Activated T-cell treated with anti-CD3 and anti-CD28 coated beads, Interleukin-2, amount 50 U/mL, for 72 hours (primary cell): Measurements from ENCODE around the gene PDHA1. TPM values are rescaled to one million over a fixed set of nuclear protein-coding genes. Genes with fewer than 3 reads are reported as not detected.

Experiments
- ATAC-seq, 2 donors: fragments of 150-1000 bp; cut with Tn5 transposase; replicated peaks in 1 of 2; 2 replicates each; pipeline ENCODE4 v1.10.0; 2021; ENCODE audit warnings: moderate library complexity in 2 of 2, mild to moderate bottlenecking in 1 of 2
- DNase-seq, 2 donors: peaks; one replicate each; pipeline ENCODE4 v3.0.0; 2021 to 2022; ENCODE audit warnings: mixed read lengths in 1 of 2
- H3K27ac Mint-ChIP-seq: one replicate; pipeline ENCODE4 v1.8.0; 2022; ENCODE audit warnings: mild to moderate bottlenecking, moderate library complexity, mixed read lengths
- H3K27me3 Mint-ChIP-seq: one replicate; pipeline ENCODE4 v1.8.0; 2022; ENCODE audit warnings: low read depth, mixed read lengths
- H3K36me3 Mint-ChIP-seq, 2 donors: one replicate each; pipeline ENCODE4 v1.8.0; 2022; ENCODE audit warnings: mixed read lengths in 2 of 2, mild to moderate bottlenecking in 1 of 2; ENCODE audit not compliant: insufficient read depth in 2 of 2
- H3K4me1 Mint-ChIP-seq: one replicate; pipeline ENCODE4 v1.8.0; 2022; ENCODE audit warnings: low read depth, mixed read lengths
- H3K4me3 Mint-ChIP-seq, 2 donors: one replicate each; pipeline ENCODE4 v1.8.0; 2022; ENCODE audit warnings: mild to moderate bottlenecking in 2 of 2, mixed read lengths in 2 of 2, moderate library complexity in 2 of 2
- H3K9me3 Mint-ChIP-seq, 2 donors: one replicate each; pipeline ENCODE4 v1.8.0; 2022; ENCODE audit warnings: mixed read lengths in 2 of 2
- total RNA-seq, 2 donors: library from RNA; stranded (reverse); gene quantifications; one replicate each; pipeline ENCODE4 v1.2.3, GENCODE V29; 2022

PDHA1 gene
- total RNA-seq, 2 donors from 2014 or later, result 165 to 179 TPM

- Mint-ChIP-seq H3K9me3 (no peaks in the 10 kb centered on the region), H3K27me3 (no peaks in the 10 kb centered on the region)
Measured at GRCh38 chrX:19354625-19355024, 10.9 kb downstream of the PDHA1 start.

GRCh38 chrX:19358521-19358920, 14.8 kb downstream of the PDHA1 start:
- H3K4me3 Mint-ChIP-seq, result no peak overlapping the region
- H3K4me1 Mint-ChIP-seq, result no peaks in the 10 kb centered on the region
- ATAC-seq (no peak), DNase-seq (no peak)
- no peaks in the 10 kb centered on the region for H3K9me3 Mint-ChIP-seq
- H3K27ac Mint-ChIP-seq, result no peak overlapping the region
- peaks cover 2 to 3% of the 10 kb centered on the region in 2 donors for H3K36me3 Mint-ChIP-seq
- no peaks in the 10 kb centered on the region for H3K27me3 Mint-ChIP-seq

More at GRCh38 chrX:19354625-19355024, 10.9 kb downstream of the PDHA1 start:
- H3K4me3 Mint-ChIP-seq, result no peak overlapping the region
- DNase-seq, result no peak
- H3K27ac Mint-ChIP-seq, result no peak overlapping the region
- H3K4me1 Mint-ChIP-seq, result peaks cover 10% of the 10 kb centered on the region
- ATAC-seq, result no peak
- H3K36me3 Mint-ChIP-seq, result peaks cover 5 to 11% of the 10 kb centered on the region in 2 donors

GRCh38 chrX:19360903-19361302, 17.2 kb downstream of the PDHA1 start:
- Mint-ChIP-seq H3K36me3 (peaks cover 2 to 3% of the 10 kb centered on the region in 2 donors), H3K4me1 (no peaks in the 10 kb centered on the region), H3K27ac (no peak overlapping the region), H3K9me3 (no peaks in the 10 kb centered on the region), H3K27me3 (no peaks in the 10 kb centered on the region), H3K4me3 (no peak overlapping the region)
- ATAC-seq (no peak), DNase-seq (no peak)

- Mint-ChIP-seq H3K27ac (no peak overlapping the region), H3K4me3 (no peak overlapping the region), H3K9me3 (peaks cover 3 to 5% of the 10 kb centered on the region in 2 donors), H3K36me3 (peaks cover 6 to 7% of the 10 kb centered on the region in 2 donors), H3K27me3 (no peaks in the 10 kb centered on the region), H3K4me1 (no peaks in the 10 kb centered on the region)
- DNase-seq (no peak), ATAC-seq (no peak)
Measured at GRCh38 chrX:19361701-19362100, 18.0 kb downstream of the PDHA1 start.

- peaks cover 3 to 7% of the 10 kb centered on the region in 2 donors for H3K36me3 Mint-ChIP-seq
- ATAC-seq (no peak), DNase-seq (no peak)
- H3K27me3 Mint-ChIP-seq, result peaks cover 9% of the 10 kb centered on the region
- no peak overlapping the region for H3K27ac Mint-ChIP-seq
- H3K4me1 Mint-ChIP-seq, result peaks cover 13% of the 10 kb centered on the region
- no peak overlapping the region for H3K4me3 Mint-ChIP-seq
- peaks cover 5% of the 10 kb centered on the region in 2 donors for H3K9me3 Mint-ChIP-seq
Measured at GRCh38 chrX:19368576-19368975, 24.8 kb downstream of the PDHA1 start.

GRCh38 chrX:19370061-19370460, 26.3 kb downstream of the PDHA1 start:
- no peak overlapping the region for H3K27ac Mint-ChIP-seq
- ATAC-seq (no peak), DNase-seq (no peak)
- peaks cover 3 to 7% of the 10 kb centered on the region in 2 donors for H3K36me3 Mint-ChIP-seq
- H3K9me3 Mint-ChIP-seq, result peaks cover 5% of the 10 kb centered on the region in 2 donors
- no peak overlapping the region for H3K4me3 Mint-ChIP-seq
- peaks cover 9% of the 10 kb centered on the region for H3K27me3 Mint-ChIP-seq
- peaks cover 13% of the 10 kb centered on the region for H3K4me1 Mint-ChIP-seq

- Mint-ChIP-seq H3K36me3 (no peaks in the 10 kb centered on the region), H3K27ac (peak overlapping the region; percentile 11), H3K4me3 (peak overlapping the region; percentile 82 to 97), H3K9me3 (no peaks in the 10 kb centered on the region), H3K4me1 (peaks cover 13% of the 10 kb centered on the region), H3K27me3 (peaks cover 9% of the 10 kb centered on the region)
- ATAC-seq (peak; percentile 80 to 90), DNase-seq (peak; percentile 69 to 74)
Measured at GRCh38 chrX:19372170-19372546, 28.4 kb downstream of the PDHA1 start.

GRCh38 chrX:19372547-19373331, 29.0 kb downstream of the PDHA1 start:
- Mint-ChIP-seq H3K4me1 (peaks cover 13% of the 10 kb centered on the region), H3K36me3 (no peaks in the 10 kb centered on the region), H3K27me3 (peaks cover 9% of the 10 kb centered on the region), H3K4me3 (peak overlapping the region; percentile 82 to 97), H3K9me3 (no peaks in the 10 kb centered on the region), H3K27ac (peak overlapping the region; percentile 11)
- peak; percentile 50 to 60 for ATAC-seq
- DNase-seq, result peak in 1 of 2 donors; percentile 5

- H3K9me3 Mint-ChIP-seq, result no peaks in the 10 kb centered on the region
- no peaks in the 10 kb centered on the region for H3K36me3 Mint-ChIP-seq
- H3K4me1 Mint-ChIP-seq, result peaks cover 13% of the 10 kb centered on the region
- H3K4me3 Mint-ChIP-seq, result peak overlapping the region; percentile 82 to 97
- H3K27ac Mint-ChIP-seq, result no peak overlapping the region
- DNase-seq (no peak), ATAC-seq (no peak)
- peaks cover 9% of the 10 kb centered on the region for H3K27me3 Mint-ChIP-seq
Measured at GRCh38 chrX:19373351-19373891, 29.7 kb downstream of the PDHA1 start.

- Mint-ChIP-seq H3K9me3 (no peaks in the 10 kb centered on the region), H3K27ac (no peak overlapping the region), H3K4me1 (peaks cover 13% of the 10 kb centered on the region), H3K27me3 (peaks cover 9% of the 10 kb centered on the region), H3K4me3 (no peak overlapping the region), H3K36me3 (no peaks in the 10 kb centered on the region)
- ATAC-seq (no peak), DNase-seq (no peak)
Measured at GRCh38 chrX:19375546-19375945, 31.8 kb downstream of the PDHA1 start.

GRCh38 chrX:19377799-19378198, 34.1 kb downstream of the PDHA1 start:
- H3K9me3 Mint-ChIP-seq, result no peaks in the 10 kb centered on the region
- peaks cover 7% of the 10 kb centered on the region for H3K27me3 Mint-ChIP-seq
- DNase-seq (no peak), ATAC-seq (no peak)
- peaks cover 5% of the 10 kb centered on the region for H3K4me1 Mint-ChIP-seq
- no peaks in the 10 kb centered on the region for H3K36me3 Mint-ChIP-seq
- H3K4me3 Mint-ChIP-seq, result no peak overlapping the region
- H3K27ac Mint-ChIP-seq, result no peak overlapping the region

GRCh38 chrX:19381326-19381725, 37.6 kb downstream of the PDHA1 start:
- DNase-seq, result no peak
- Mint-ChIP-seq H3K9me3 (no peaks in the 10 kb centered on the region), H3K4me3 (no peak overlapping the region), H3K27me3 (peaks cover 14% of the 10 kb centered on the region), H3K4me1 (no peaks in the 10 kb centered on the region), H3K27ac (no peak overlapping the region), H3K36me3 (no peaks in the 10 kb centered on the region)
- no peak for ATAC-seq

- ATAC-seq (peak; percentile 66 to 67), DNase-seq (peak; percentile 62 to 73)
- Mint-ChIP-seq H3K4me3 (no peak overlapping the region), H3K27me3 (peaks cover 14% of the 10 kb centered on the region), H3K4me1 (no peaks in the 10 kb centered on the region), H3K36me3 (no peaks in the 10 kb centered on the region), H3K27ac (no peak overlapping the region), H3K9me3 (no peaks in the 10 kb centered on the region)
Measured at GRCh38 chrX:19382555-19383145, 38.9 kb downstream of the PDHA1 start.
